Endodermal cell (in vitro differentiated cells): ENCODE data around the gene MIPOL1. TPM values are rescaled to one million over a fixed set of nuclear protein-coding genes. Genes with fewer than 3 reads are reported as not detected.

ENCODE experiments used
- DNase-seq: peaks from one replicate; pipeline ENCODE4 v3.0.0-alpha.2; 2017
- H3K27ac ChIP-seq: 2 replicates; pipeline ENCODE4 v1.5.1; 2013; ENCODE audit warnings: mild to moderate bottlenecking, low read depth, low read length, moderate library complexity
- H3K27me3 ChIP-seq: 2 replicates; pipeline ENCODE4 v1.6.1; 2013; ENCODE audit warnings: mild to moderate bottlenecking, low read length, moderate library complexity; ENCODE audit not compliant: insufficient read depth, control insufficient read depth, poor library complexity, severe bottlenecking
- H3K36me3 ChIP-seq: 2 replicates; pipeline ENCODE4 v1.7.0; 2013; ENCODE audit warnings: mild to moderate bottlenecking, low read length, moderate library complexity; ENCODE audit not compliant: control insufficient read depth, insufficient read depth
- H3K4me1 ChIP-seq: one replicate; pipeline ENCODE4 v1.7.0; 2013; ENCODE audit warnings: low read length; ENCODE audit not compliant: control insufficient read depth, insufficient read depth
- H3K4me3 ChIP-seq: 2 replicates; pipeline ENCODE4 v1.5.1; 2013; ENCODE audit warnings: mild to moderate bottlenecking, low read length, moderate library complexity
- H3K9ac ChIP-seq: 2 replicates; pipeline ENCODE4 v1.6.1; 2013; ENCODE audit warnings: mild to moderate bottlenecking, low read length, moderate library complexity; ENCODE audit not compliant: poor library complexity, severe bottlenecking; ENCODE audit errors: extremely low read depth
- H3K9me3 ChIP-seq: 2 replicates; pipeline ENCODE4 v1.6.1; 2013; ENCODE audit warnings: mild to moderate bottlenecking, low read length, moderate library complexity; ENCODE audit not compliant: control insufficient read depth
- H3K27ac Mint-ChIP-seq: 2 replicates; pipeline ENCODE4 v1.8.0; 2020; ENCODE audit warnings: mixed read lengths
- H3K27me3 Mint-ChIP-seq: 2 replicates; pipeline ENCODE4 v1.8.0; 2021; ENCODE audit warnings: mild to moderate bottlenecking, mixed read lengths; ENCODE audit not compliant: insufficient read depth
- H3K36me3 Mint-ChIP-seq: 2 replicates; pipeline ENCODE4 v1.8.0; 2020; ENCODE audit warnings: low read depth, mixed read lengths
- H3K4me1 Mint-ChIP-seq: 2 replicates; pipeline ENCODE4 v1.8.0; 2020; ENCODE audit warnings: mixed read lengths
- H3K4me3 Mint-ChIP-seq: 2 replicates; pipeline ENCODE4 v1.8.0; 2020; ENCODE audit warnings: mild to moderate bottlenecking, moderate library complexity, mixed read lengths
- H3K9me3 Mint-ChIP-seq: 2 replicates; pipeline ENCODE4 v1.8.0; 2020; ENCODE audit warnings: mild to moderate bottlenecking, mixed read lengths
- WGBS, 2 experiments: methylation state at CpG; one replicate each; pipeline versions ENCODE4 v1.1.5 to v1.1.7; 2013; ENCODE audit warnings: missing lambda C conversion rate in 2 of 2, mixed read lengths in 1 of 2; ENCODE audit not compliant: insufficient coverage in 1 of 2, insufficient read length in 1 of 2; 5-methylcytosine and 5-hydroxymethylcytosine counted together
- total RNA-seq, 2 donors: library from RNA; stranded (reverse); fragmentation: NEBNext Ultra II Directional in 1 of 2; extraction: Animal tissue kit (Norgen Biotek cat#: 25700) in 1 of 2; gene quantifications; 2 replicates in 1 of 2; 3 replicates in 1 of 2; pipeline ENCODE4 v1.2.1, GENCODE V29; 2021
- TF ChIP-seq, protein P1 (sequence below): fragments of 200-600 bp; sonication (generic); conservative IDR thresholded peaks from 2 replicates; pipeline ENCODE4 v1.5.0; 2021; ENCODE audit warnings: antibody characterized with exemption, mild to moderate bottlenecking

Gene MIPOL1
- total RNA-seq, 2 donors from 2014 or later: 22.0 to 28.5 TPM

GRCh38 chr14:37195327-37195726, 2.4 kb upstream of the MIPOL1 start:
- peaks cover 28% of the 10 kb centered on the region for H3K27me3 Mint-ChIP-seq
- Histone ChIP-seq H3K27ac (no peak overlapping the region), H3K27me3 (no peaks in the 10 kb centered on the region), H3K36me3 (no peaks in the 10 kb centered on the region), H3K9me3 (no peaks in the 10 kb centered on the region), H3K4me1 (no peaks in the 10 kb centered on the region), H3K4me3 (no peak overlapping the region), H3K9ac (no peak overlapping the region)
- no peaks in the 10 kb centered on the region for H3K36me3 Mint-ChIP-seq
- TF ChIP-seq, protein P1, sequence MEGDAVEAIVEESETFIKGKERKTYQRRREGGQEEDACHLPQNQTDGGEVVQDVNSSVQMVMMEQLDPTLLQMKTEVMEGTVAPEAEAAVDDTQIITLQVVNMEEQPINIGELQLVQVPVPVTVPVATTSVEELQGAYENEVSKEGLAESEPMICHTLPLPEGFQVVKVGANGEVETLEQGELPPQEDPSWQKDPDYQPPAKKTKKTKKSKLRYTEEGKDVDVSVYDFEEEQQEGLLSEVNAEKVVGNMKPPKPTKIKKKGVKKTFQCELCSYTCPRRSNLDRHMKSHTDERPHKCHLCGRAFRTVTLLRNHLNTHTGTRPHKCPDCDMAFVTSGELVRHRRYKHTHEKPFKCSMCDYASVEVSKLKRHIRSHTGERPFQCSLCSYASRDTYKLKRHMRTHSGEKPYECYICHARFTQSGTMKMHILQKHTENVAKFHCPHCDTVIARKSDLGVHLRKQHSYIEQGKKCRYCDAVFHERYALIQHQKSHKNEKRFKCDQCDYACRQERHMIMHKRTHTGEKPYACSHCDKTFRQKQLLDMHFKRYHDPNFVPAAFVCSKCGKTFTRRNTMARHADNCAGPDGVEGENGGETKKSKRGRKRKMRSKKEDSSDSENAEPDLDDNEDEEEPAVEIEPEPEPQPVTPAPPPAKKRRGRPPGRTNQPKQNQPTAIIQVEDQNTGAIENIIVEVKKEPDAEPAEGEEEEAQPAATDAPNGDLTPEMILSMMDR: no peak
- peaks cover 9% of the 10 kb centered on the region for H3K4me1 Mint-ChIP-seq
- 80 to 95% methylated on average over 1 of the region's 1 CpG for WGBS, 2 experiments
- H3K9me3 Mint-ChIP-seq: no peaks in the 10 kb centered on the region
- DNase-seq: no peak
- H3K27ac Mint-ChIP-seq: no peak overlapping the region
- no peak overlapping the region for H3K4me3 Mint-ChIP-seq

DNA sequence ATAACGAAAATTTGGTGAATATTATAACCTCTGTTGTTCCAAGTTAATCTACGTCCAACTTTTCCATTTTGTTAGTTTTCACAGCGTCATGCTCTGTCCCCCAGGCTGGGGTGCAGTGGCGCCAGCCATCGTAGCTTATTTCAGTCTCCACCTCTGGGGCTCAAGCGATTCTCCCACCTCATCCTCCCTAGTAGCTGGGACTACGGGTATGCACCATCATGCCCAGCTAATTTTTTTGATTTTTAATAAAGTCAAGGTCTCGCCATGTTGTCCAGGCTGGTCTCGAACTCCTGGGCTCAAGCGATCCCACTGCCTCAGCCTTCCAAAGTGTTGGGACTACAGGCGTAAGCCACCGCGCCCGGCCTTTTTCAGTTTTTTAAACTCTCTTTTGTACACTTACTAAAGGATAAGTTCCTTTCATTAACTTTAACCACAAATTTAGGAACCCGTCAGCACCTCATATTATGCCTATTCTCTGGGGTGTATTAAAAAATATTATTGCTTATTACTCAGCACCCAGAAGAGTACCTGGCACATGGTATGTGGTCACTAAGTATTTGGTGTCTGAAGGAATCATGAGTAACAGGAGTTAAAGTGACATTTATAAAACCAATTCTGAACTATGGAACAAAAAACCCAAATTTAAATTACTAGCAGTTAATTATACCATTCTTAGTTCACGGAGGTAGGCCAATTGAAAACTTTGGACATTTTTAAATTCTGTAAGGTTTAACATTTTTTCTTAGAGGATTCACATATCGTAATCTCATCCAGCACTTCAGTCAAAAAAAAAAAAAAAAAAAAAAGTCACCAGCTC, 925 bp upstream of the MIPOL1 start:
- Histone ChIP-seq H3K4me3 (peak overlapping the region; percentile 84), H3K27ac (no peak overlapping the region), H3K9ac (peak overlapping the region; percentile 58), H3K4me1 (no peaks in the 10 kb centered on the region), H3K9me3 (no peaks in the 10 kb centered on the region), H3K36me3 (no peaks in the 10 kb centered on the region), H3K27me3 (no peaks in the 10 kb centered on the region)
- WGBS, 2 experiments: 94 to 95% methylated on average over 13 to 16 of the region's 17 CpGs
- TF ChIP-seq, protein P1: no peak
- H3K4me1 Mint-ChIP-seq: peaks cover 9% of the 10 kb centered on the region
- no peaks in the 10 kb centered on the region for H3K36me3 Mint-ChIP-seq
- peak overlapping the region; percentile 70 for H3K4me3 Mint-ChIP-seq
- H3K9me3 Mint-ChIP-seq: no peaks in the 10 kb centered on the region
- H3K27ac Mint-ChIP-seq: peak overlapping the region; percentile 94
- DNase-seq: no peak
- H3K27me3 Mint-ChIP-seq: peaks cover 14% of the 10 kb centered on the region

- H3K9me3 Mint-ChIP-seq: no peaks in the 10 kb centered on the region
- no peak for DNase-seq
- H3K27ac Mint-ChIP-seq: peak overlapping the region; percentile 77
- TF ChIP-seq, protein P1: no peak
- no peaks in the 10 kb centered on the region for H3K9me3 ChIP-seq
- WGBS, 2 experiments: 31 to 41% methylated on average over 9 to 11 of the region's 11 CpGs
- H3K36me3 ChIP-seq: peaks cover 5% of the 10 kb centered on the region
- H3K27me3 Mint-ChIP-seq: peaks cover 3% of the 10 kb centered on the region
- peak overlapping the region; percentile 84 for H3K4me3 ChIP-seq
- peak overlapping the region; percentile 70 for H3K4me3 Mint-ChIP-seq
- no peak overlapping the region for H3K27ac ChIP-seq
- peak overlapping the region; percentile 58 for H3K9ac ChIP-seq
- H3K4me1 Mint-ChIP-seq: peaks cover 9% of the 10 kb centered on the region
- H3K4me1 ChIP-seq: no peaks in the 10 kb centered on the region
- no peaks in the 10 kb centered on the region for H3K36me3 Mint-ChIP-seq
- no peaks in the 10 kb centered on the region for H3K27me3 ChIP-seq
These were observed 499 bp downstream of the MIPOL1 start for GRCh38 chr14:37198273-37198598.
